HepG2 (cell line): ENCODE data around the gene FBH1. TPM values are rescaled to one million over a fixed set of nuclear protein-coding genes. Genes with fewer than 3 reads are reported as not detected.

Experiments used
- ARNT ChIP-seq: fragments of 450-650 bp; IDR thresholded peaks from 2 replicates; pipeline ENCODE4 v1.6.1; 2017
- DR1 ChIP-seq: sonication (generic); formaldehyde crosslinking; IDR thresholded peaks from 2 replicates; pipeline ENCODE4 v1.8.0; 2021; ENCODE audit warnings: mild to moderate bottlenecking, missing genetic modification reagents, inconsistent platforms
- FIP1L1 ChIP-seq: fragments of 200-400 bp; formaldehyde crosslinking; IDR thresholded peaks from 2 replicates; pipeline ENCODE4 v1.6.1; 2018; ENCODE audit warnings: low read depth, mild to moderate bottlenecking, low read length, moderate library complexity, borderline replicate concordance; ENCODE audit not compliant: insufficient read depth
- FOSL1 ChIP-seq: sonication (generic); formaldehyde crosslinking; IDR thresholded peaks from 2 replicates; pipeline ENCODE4 v1.9.0; 2021; ENCODE audit warnings: missing genetic modification reagents, borderline replicate concordance
- HCFC1 ChIP-seq: fragments of 150-350 bp; IDR thresholded peaks from 2 replicates; pipeline ENCODE4 v1.6.1; 2014; ENCODE audit warnings: low read depth, low read length
- HNF4A ChIP-seq: sonication (generic); formaldehyde crosslinking; IDR thresholded peaks from 2 replicates; pipeline ENCODE4 v1.4.0; 2020; ENCODE audit warnings: missing genetic modification reagents
- HNRNPK ChIP-seq: fragments of 200-400 bp; formaldehyde crosslinking; IDR thresholded peaks from 2 replicates; pipeline ENCODE4 v1.6.1; 2018; ENCODE audit warnings: low read length, low read depth, moderate library complexity, mild to moderate bottlenecking; ENCODE audit not compliant: poor library complexity, severe bottlenecking
- PHF5A ChIP-seq: IDR thresholded peaks from one replicate; pipeline ENCODE4 v1.6.1; 2018; ENCODE audit warnings: low read depth, missing genetic modification reagents; ENCODE audit not compliant: unreplicated experiment
- RAD21 ChIP-seq: fragments of 450-650 bp; formaldehyde crosslinking; IDR thresholded peaks from 2 replicates; pipeline ENCODE4 v1.5.0; 2020; ENCODE audit warnings: mild to moderate bottlenecking
- RXRA ChIP-seq: sonication (generic); formaldehyde crosslinking; IDR thresholded peaks from 2 replicates; pipeline ENCODE4 v1.5.1; 2020; ENCODE audit warnings: missing genetic modification reagents
- SUZ12 ChIP-seq: fragments of 150-350 bp; IDR thresholded peaks from 2 replicates; pipeline ENCODE4 v1.6.1; 2014; ENCODE audit warnings: low read depth, low read length
- ZNF101 ChIP-seq: sonication (generic); formaldehyde crosslinking; IDR thresholded peaks from 2 replicates; pipeline ENCODE4 v1.4.0; 2020; ENCODE audit warnings: mild to moderate bottlenecking, low read depth, missing genetic modification reagents, borderline replicate concordance
- ZNF17 ChIP-seq: sonication (generic); formaldehyde crosslinking; IDR thresholded peaks from 2 replicates; pipeline ENCODE4 v1.5.0; 2020; ENCODE audit warnings: mild to moderate bottlenecking, missing genetic modification reagents
- ZNF225 ChIP-seq: sonication (generic); formaldehyde crosslinking; IDR thresholded peaks from 2 replicates; pipeline ENCODE4 v1.4.0; 2020; ENCODE audit warnings: mild to moderate bottlenecking, missing genetic modification reagents
- ZNF264 ChIP-seq: sonication (generic); formaldehyde crosslinking; IDR thresholded peaks from 2 replicates; pipeline ENCODE4 v1.4.0; 2020; ENCODE audit warnings: missing genetic modification reagents
- ZNF549 ChIP-seq: sonication (generic); formaldehyde crosslinking; IDR thresholded peaks from 2 replicates; pipeline ENCODE4 v1.5.0; 2020; ENCODE audit warnings: missing genetic modification reagents
- ZNF746 ChIP-seq: sonication (generic); formaldehyde crosslinking; IDR thresholded peaks from 2 replicates; pipeline ENCODE4 v1.8.0; 2022; ENCODE audit warnings: mild to moderate bottlenecking, missing genetic modification reagents
- polyA plus RNA-seq, 8 experiments: library from polyadenylated mRNA; depleted of rRNA in 3 of 8; stranded (reverse) in 7 of 8; unstranded in 1 of 8; fragments of >200 nt; fragmentation: Illumina TruSeq in 4 of 8; extraction: Trizol in 4 of 8; gene quantifications; 2 replicates each; pipeline versions ENCODE4 v1.2.1 to v1.2.3, GENCODE V29; 2011 to 2016; ENCODE audit warnings: low read depth in 4 of 8, missing spikeins in 1 of 8, mixed read lengths in 1 of 8; ENCODE audit not compliant: insufficient read depth in 1 of 8
- total RNA-seq, 5 experiments: library from RNA; depleted of rRNA; stranded (reverse); fragments of >200 nt; fragmentation: Illumina TruSeq; extraction: Trizol; gene quantifications; 2 replicates each; pipeline ENCODE4 v1.2.3, GENCODE V29; 2016; ENCODE audit warnings: low read depth in 1 of 5
- TF ChIP-seq, protein P1 (sequence below): sonication (generic); formaldehyde crosslinking; IDR thresholded peaks from 2 replicates; pipeline ENCODE4 v1.4.0; 2020; ENCODE audit warnings: missing genetic modification reagents
- TF ChIP-seq, protein P2 (sequence below): sonication (generic); formaldehyde crosslinking; IDR thresholded peaks from 2 replicates; pipeline ENCODE4 v1.4.0; 2020; ENCODE audit warnings: missing genetic modification reagents; ENCODE audit errors: not compliant biosample characterization
- TF ChIP-seq, protein P3 (sequence below): sonication (generic); formaldehyde crosslinking; IDR thresholded peaks from 2 replicates; pipeline ENCODE4 v1.9.0; 2022; ENCODE audit warnings: low read depth, missing genetic modification reagents
- TF ChIP-seq, protein P4 (sequence below): sonication (generic); formaldehyde crosslinking; IDR thresholded peaks from 2 replicates; pipeline ENCODE4 v1.9.0; 2021; ENCODE audit warnings: missing genetic modification reagents, borderline replicate concordance

Gene FBH1
- total and polyA plus RNA-seq, 2 of the 13 experiments (the other 11 are each of a cell fraction or from before 2014, with no cell fraction given), result 48.8 to 60.3 TPM

DNA sequence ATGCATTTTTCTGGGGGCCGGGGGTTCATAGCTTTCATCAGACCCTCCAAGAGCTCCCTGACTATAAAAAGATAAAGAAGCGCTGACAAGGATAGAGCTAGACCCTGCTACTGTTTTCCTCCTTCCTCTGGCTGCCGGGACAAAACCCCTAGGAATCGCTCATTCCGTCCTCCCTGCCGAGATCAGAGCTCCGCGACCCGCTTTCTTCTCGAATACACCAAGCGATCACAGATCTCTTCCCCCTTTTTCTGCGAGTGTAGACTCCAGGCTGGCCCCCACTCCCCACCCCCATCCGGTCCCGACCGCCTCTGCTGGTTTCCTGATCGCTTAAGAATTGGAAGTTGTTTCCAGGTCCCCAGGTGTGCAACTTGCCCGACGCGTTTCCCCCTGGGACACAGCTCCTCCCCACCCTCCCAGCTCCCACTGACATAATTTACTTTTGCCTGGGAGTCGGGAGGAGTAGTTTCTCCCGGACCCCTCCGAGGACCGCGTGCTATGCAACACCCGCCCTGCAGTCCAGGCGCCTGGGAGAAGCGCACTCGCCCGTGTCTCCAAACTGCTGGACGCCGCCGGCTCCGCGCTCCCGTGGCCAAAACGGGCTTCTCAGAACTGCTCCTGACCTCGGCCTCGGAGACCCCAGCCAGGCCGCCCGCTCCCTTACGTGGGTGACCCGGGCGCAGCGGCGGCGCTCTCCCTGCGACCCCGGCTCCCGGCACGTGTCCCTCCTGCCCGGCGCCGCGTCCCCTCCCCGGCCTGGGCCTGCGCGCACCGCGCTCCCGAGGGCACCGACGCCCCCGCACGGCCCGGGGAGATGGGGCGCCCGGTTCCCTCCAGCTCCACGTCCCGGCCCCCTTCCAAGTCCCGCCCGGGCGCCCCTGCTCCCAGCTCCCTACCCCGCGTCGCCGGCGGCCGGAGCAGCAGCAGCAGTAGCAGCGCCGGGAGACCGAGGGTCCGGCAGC, 86.7 kb downstream of the FBH1 start (continued):
- TF ChIP-seq, protein P1, sequence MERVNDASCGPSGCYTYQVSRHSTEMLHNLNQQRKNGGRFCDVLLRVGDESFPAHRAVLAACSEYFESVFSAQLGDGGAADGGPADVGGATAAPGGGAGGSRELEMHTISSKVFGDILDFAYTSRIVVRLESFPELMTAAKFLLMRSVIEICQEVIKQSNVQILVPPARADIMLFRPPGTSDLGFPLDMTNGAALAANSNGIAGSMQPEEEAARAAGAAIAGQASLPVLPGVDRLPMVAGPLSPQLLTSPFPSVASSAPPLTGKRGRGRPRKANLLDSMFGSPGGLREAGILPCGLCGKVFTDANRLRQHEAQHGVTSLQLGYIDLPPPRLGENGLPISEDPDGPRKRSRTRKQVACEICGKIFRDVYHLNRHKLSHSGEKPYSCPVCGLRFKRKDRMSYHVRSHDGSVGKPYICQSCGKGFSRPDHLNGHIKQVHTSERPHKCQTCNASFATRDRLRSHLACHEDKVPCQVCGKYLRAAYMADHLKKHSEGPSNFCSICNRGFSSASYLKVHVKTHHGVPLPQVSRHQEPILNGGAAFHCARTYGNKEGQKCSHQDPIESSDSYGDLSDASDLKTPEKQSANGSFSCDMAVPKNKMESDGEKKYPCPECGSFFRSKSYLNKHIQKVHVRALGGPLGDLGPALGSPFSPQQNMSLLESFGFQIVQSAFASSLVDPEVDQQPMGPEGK (CRISPR knock-in tag), result no peak
- TF ChIP-seq, protein P2, sequence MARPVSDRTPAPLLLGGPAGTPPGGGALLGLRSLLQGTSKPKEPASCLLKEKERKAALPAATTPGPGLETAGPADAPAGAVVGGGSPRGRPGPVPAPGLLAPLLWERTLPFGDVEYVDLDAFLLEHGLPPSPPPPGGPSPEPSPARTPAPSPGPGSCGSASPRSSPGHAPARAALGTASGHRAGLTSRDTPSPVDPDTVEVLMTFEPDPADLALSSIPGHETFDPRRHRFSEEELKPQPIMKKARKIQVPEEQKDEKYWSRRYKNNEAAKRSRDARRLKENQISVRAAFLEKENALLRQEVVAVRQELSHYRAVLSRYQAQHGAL (CRISPR knock-in tag), result no peak
- TF ChIP-seq ZNF549 (CRISPR knock-in tag) (no peak), HNF4A (CRISPR knock-in tag) (no peak), ARNT (no peak), RXRA (no peak), RAD21 (CRISPR knock-in tag) (no peak), HCFC1 (no peak), FOSL1 (CRISPR knock-in tag) (no peak), ZNF17 (CRISPR knock-in tag) (no peak), FIP1L1 (no peak), HNRNPK (no peak), PHF5A (CRISPR knock-in tag) (no peak), ZNF264 (CRISPR knock-in tag) (no peak), SUZ12 (no peak), ZNF746 (CRISPR knock-in tag) (no peak), DR1 (CRISPR knock-in tag) (no peak), ZNF101 (CRISPR knock-in tag) (no peak), ZNF225 (no peak)
- TF ChIP-seq, protein P3, sequence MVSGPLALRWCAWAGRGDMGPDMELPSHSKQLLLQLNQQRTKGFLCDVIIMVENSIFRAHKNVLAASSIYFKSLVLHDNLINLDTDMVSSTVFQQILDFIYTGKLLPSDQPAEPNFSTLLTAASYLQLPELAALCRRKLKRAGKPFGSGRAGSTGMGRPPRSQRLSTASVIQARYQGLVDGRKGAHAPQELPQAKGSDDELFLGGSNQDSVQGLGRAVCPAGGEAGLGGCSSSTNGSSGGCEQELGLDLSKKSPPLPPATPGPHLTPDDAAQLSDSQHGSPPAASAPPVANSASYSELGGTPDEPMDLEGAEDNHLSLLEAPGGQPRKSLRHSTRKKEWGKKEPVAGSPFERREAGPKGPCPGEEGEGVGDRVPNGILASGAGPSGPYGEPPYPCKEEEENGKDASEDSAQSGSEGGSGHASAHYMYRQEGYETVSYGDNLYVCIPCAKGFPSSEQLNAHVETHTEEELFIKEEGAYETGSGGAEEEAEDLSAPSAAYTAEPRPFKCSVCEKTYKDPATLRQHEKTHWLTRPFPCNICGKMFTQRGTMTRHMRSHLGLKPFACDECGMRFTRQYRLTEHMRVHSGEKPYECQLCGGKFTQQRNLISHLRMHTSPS (CRISPR knock-in tag), result no peak
- TF ChIP-seq, protein P4, sequence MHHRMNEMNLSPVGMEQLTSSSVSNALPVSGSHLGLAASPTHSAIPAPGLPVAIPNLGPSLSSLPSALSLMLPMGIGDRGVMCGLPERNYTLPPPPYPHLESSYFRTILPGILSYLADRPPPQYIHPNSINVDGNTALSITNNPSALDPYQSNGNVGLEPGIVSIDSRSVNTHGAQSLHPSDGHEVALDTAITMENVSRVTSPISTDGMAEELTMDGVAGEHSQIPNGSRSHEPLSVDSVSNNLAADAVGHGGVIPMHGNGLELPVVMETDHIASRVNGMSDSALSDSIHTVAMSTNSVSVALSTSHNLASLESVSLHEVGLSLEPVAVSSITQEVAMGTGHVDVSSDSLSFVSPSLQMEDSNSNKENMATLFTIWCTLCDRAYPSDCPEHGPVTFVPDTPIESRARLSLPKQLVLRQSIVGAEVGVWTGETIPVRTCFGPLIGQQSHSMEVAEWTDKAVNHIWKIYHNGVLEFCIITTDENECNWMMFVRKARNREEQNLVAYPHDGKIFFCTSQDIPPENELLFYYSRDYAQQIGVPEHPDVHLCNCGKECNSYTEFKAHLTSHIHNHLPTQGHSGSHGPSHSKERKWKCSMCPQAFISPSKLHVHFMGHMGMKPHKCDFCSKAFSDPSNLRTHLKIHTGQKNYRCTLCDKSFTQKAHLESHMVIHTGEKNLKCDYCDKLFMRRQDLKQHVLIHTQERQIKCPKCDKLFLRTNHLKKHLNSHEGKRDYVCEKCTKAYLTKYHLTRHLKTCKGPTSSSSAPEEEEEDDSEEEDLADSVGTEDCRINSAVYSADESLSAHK, result no peak
